Lower lobe of right lung (tissue), 2 donors: Measurements from ENCODE around the gene PLTP. TPM values are rescaled to one million over a fixed set of nuclear protein-coding genes. Genes with fewer than 3 reads are reported as not detected.

ENCODE experiments used
- ATAC-seq, 2 donors: fragments of 200-7000 bp; cut with Tn5 transposase; one replicate each; pipeline ENCODE4 v1.9.1; 2020 to 2022; ENCODE audit warnings: mild to moderate bottlenecking in 2 of 2, moderate library complexity in 2 of 2
- DNase-seq: peaks from one replicate; pipeline ENCODE4 v3.0.0-alpha.2; 2020
- H3K27ac ChIP-seq: fragments of 200-600 bp; one replicate; pipeline ENCODE4 v1.8.0; 2022
- H3K27me3 ChIP-seq: fragments of 200-600 bp; one replicate; pipeline ENCODE4 v1.8.0; 2022; ENCODE audit warnings: low read depth
- H3K36me3 ChIP-seq: fragments of 200-600 bp; one replicate; pipeline ENCODE4 v1.8.0; 2022; ENCODE audit warnings: mild to moderate bottlenecking
- H3K4me1 ChIP-seq: fragments of 200-600 bp; one replicate; pipeline ENCODE4 v1.8.0; 2022
- H3K4me3 ChIP-seq: fragments of 200-600 bp; one replicate; pipeline ENCODE4 v1.8.0; 2022; ENCODE audit warnings: mild to moderate bottlenecking
- H3K9me3 ChIP-seq: fragments of 200-600 bp; one replicate; pipeline ENCODE4 v1.8.0; 2022
- intact Hi-C: fragments of 100-400 bp; cut with DNase I; formaldehyde crosslinking; loops from one replicate; pipeline ENCODE4 v1.11.0; 2022
- total RNA-seq: library from RNA; stranded (reverse); fragmentation: NEBNext Ultra II Directional; extraction: Animal tissue kit (Norgen Biotek cat#: 25700); gene quantifications from one replicate; pipeline ENCODE4 v1.2.1, GENCODE V29; 2021
- TF ChIP-seq, protein P1 (sequence below): fragments of 200-600 bp; IDR thresholded peaks from one replicate; pipeline ENCODE4 v1.8.0; 2022; ENCODE audit warnings: antibody characterized with exemption, mild to moderate bottlenecking
- donor health status: DM: no; HTN: yes; CAD: no; lungs with severe emphysema.

PLTP gene
- total RNA-seq, 1 donor from 2014 or later, result 145 TPM

DNA sequence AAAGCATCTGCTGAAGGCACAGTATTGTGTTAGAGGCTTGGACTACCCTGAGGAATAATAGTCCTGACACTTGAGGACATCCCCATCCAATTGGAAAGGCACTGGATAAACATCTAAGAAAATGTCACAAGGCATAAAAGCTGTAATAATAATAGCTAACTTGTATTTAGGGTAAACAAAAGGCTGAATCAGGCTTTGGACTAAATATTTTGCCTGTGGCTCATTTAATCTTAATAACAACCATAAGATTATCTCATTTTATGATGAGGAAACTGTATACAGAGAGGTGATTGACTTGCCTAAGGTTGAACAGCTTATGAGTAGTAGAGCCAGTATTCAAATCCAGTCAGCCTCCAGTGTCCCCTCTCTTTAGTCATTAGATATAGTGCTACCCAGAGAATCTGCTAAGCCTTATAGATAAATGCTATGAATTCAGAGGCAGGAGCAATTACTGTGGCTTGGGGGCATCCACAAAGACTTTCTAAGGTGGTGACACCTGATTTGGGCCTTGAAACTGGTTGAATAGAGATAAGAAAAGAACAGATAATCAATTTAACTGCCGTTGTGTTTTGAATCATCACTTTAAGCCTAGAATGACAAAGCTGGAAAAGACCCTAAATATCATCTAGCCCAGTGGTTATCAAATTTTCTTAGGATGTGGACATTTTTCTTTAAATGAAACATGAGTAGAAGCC lies 38.4 kb downstream of the PLTP start:
- H3K27ac ChIP-seq, result no peak overlapping the region
- no peak for DNase-seq
- ATAC-seq, result no peak
- no peaks in the 10 kb centered on the region for H3K4me1 ChIP-seq
- no peaks in the 10 kb centered on the region for H3K27me3 ChIP-seq
- intact Hi-C loops, result no loop called here
- TF ChIP-seq, protein P1, sequence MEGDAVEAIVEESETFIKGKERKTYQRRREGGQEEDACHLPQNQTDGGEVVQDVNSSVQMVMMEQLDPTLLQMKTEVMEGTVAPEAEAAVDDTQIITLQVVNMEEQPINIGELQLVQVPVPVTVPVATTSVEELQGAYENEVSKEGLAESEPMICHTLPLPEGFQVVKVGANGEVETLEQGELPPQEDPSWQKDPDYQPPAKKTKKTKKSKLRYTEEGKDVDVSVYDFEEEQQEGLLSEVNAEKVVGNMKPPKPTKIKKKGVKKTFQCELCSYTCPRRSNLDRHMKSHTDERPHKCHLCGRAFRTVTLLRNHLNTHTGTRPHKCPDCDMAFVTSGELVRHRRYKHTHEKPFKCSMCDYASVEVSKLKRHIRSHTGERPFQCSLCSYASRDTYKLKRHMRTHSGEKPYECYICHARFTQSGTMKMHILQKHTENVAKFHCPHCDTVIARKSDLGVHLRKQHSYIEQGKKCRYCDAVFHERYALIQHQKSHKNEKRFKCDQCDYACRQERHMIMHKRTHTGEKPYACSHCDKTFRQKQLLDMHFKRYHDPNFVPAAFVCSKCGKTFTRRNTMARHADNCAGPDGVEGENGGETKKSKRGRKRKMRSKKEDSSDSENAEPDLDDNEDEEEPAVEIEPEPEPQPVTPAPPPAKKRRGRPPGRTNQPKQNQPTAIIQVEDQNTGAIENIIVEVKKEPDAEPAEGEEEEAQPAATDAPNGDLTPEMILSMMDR, result no peak
- H3K36me3 ChIP-seq, result peaks cover 20% of the 10 kb centered on the region
- H3K4me3 ChIP-seq, result no peak overlapping the region
- no peaks in the 10 kb centered on the region for H3K9me3 ChIP-seq

GRCh38 chr20:45872626-45873025 lies 39.3 kb downstream of the PLTP start:
- TF ChIP-seq, protein P1, result no peak
- Histone ChIP-seq H3K27ac (no peak overlapping the region), H3K27me3 (no peaks in the 10 kb centered on the region), H3K4me1 (no peaks in the 10 kb centered on the region), H3K4me3 (no peak overlapping the region), H3K36me3 (peaks cover 11% of the 10 kb centered on the region), H3K9me3 (no peaks in the 10 kb centered on the region)
- DNase-seq, result no peak
- intact Hi-C loops, result no loop called here
- no peak for ATAC-seq

DNA sequence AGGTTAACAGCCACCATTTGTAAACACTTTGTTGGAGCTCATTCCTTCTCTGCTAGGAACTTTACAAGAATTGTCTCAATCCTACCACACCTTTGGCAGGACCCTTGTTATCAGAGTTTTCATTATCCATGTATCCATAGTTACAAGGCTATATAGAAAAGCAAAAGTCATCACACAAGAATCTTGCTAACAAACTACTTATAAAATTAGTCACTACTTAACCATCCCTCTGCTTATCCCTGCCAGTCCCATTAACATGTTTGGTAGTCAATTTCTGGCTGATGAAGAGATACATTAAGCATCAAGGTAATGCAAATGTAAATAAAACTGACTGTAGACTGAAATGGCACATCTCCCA lies 44.2 kb downstream of the PLTP start:
- H3K36me3 ChIP-seq, result no peaks in the 10 kb centered on the region
- TF ChIP-seq, protein P1, result no peak
- no peak overlapping the region for H3K27ac ChIP-seq
- no peaks in the 10 kb centered on the region for H3K9me3 ChIP-seq
- no peaks in the 10 kb centered on the region for H3K4me1 ChIP-seq
- H3K27me3 ChIP-seq, result no peaks in the 10 kb centered on the region
- ATAC-seq (peak in 1 of 2 donors; percentile 67), DNase-seq (no peak)
- intact Hi-C loops, result no loop called here
- no peak overlapping the region for H3K4me3 ChIP-seq

DNA sequence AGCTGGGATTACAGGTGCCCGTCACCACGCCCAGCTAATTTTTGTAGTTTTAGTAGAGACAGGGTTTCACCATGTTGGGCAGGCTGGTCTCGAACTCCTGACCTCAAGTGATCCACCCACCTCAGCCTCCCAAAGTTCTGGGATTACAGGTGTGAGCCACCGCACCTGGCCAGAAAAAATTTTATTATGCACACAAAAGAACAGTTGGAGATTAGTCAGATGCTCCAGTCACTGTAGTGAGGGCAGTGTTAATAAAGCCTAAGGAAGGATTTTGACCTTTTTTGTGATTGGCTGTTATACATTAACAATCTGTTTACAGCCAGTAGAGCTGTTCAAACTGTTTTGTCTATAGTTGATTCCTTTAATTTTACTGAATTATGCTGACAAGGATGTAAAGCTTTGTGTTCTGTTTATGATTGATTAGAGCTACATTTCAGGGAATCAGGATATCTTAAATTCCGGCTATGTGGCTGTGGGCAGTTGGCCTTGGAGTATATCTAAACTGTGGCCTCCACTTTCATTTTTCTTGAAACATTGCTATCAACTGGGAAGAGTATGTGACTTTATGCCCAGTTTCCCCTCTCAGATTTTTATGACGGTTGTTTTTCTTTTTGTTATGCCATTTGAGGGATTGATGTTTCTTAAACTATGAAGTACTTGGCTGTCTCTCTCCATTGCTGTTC lies 44.7 kb downstream of the PLTP start:
- no peaks in the 10 kb centered on the region for H3K27me3 ChIP-seq
- intact Hi-C loops, result no loop called here
- no peak overlapping the region for H3K27ac ChIP-seq
- H3K4me3 ChIP-seq, result no peak overlapping the region
- H3K9me3 ChIP-seq, result no peaks in the 10 kb centered on the region
- ATAC-seq (peak in 1 of 2 donors; percentile 19), DNase-seq (no peak)
- TF ChIP-seq, protein P1, result no peak
- H3K4me1 ChIP-seq, result no peaks in the 10 kb centered on the region
- no peaks in the 10 kb centered on the region for H3K36me3 ChIP-seq

DNA sequence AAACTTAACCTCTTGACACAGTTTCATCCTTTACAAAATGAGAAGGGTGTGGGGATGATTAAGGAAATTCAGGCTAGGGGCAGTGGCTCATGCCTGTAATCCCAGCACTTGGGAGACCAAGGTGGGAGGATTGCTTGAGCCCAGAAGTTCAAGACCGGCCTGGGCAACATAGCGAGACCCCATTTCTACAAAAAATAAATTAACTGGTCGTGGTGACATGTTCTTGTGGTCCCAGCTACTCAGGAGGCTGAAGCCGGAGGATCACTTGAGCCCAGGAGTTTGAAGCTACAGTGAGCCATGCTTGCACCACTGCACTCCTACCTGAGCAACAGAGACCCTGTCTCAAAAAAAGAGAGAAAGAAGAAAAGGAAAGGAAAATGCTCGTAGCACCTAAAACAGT lies 45.5 kb downstream of the PLTP start:
- intact Hi-C loops, result no loop called here
- Histone ChIP-seq H3K9me3 (no peaks in the 10 kb centered on the region), H3K4me3 (no peak overlapping the region), H3K27ac (no peak overlapping the region), H3K27me3 (no peaks in the 10 kb centered on the region), H3K36me3 (no peaks in the 10 kb centered on the region), H3K4me1 (no peaks in the 10 kb centered on the region)
- ATAC-seq (no peak), DNase-seq (no peak)
- TF ChIP-seq, protein P1, result no peak
